ENCODE measurements around the gene CLEC4D. TPM values are rescaled to one million over a fixed set of nuclear protein-coding genes. Genes with fewer than 3 reads are reported as not detected.

CLEC4D gene
- total RNA-seq, 1 experiment from 2014 or later, result 0.42 TPM

DNA sequence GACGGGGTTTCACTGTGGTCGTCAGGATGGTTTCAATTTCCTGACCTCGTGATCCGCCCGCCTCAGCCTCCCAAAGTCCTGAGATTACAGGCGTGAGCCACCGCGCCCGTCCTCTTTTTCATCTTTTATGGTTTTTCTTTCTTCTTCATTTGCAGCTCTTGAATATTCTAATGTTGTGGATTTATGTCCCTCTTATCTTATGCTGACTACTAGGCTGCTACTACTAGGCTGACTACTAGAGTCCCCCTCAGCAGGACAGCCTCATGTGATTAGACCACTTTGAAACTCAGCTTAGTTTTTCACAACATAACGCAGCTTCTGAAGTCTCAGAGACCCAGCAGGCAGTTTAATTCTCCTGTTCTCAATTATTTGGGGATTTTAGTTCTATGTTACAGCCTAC is 28.3 kb downstream of the CLEC4D start:
- Histone ChIP-seq H3K79me1 (ENCODE audit: insufficient read depth, low read depth, low read length, poor library complexity, severe bottlenecking) (no peaks in the 10 kb centered on the region), H3K23me2 (ENCODE audit: insufficient read length, low read depth, low read length, poor library complexity, severe bottlenecking) (no peaks in the 10 kb centered on the region), H3K23ac (ENCODE audit: insufficient read length, low read depth, low read length) (no peak overlapping the region), H4K8ac (replicated peaks; ENCODE audit: insufficient read length, low read depth, low read length) (no peak overlapping the region), H2BK5ac (ENCODE audit: insufficient read length, low read length) (no peak overlapping the region), H3K56ac (ENCODE audit: insufficient read length, low read depth, low read length) (no peak overlapping the region), H2BK20ac (ENCODE audit: low read depth, low read length, poor library complexity, severe bottlenecking) (no peak overlapping the region), H3K9me3 (ENCODE audit: control insufficient read depth, low read depth, low read length) (no peaks in the 10 kb centered on the region), H4K91ac (ENCODE audit: insufficient read length, low read depth, low read length) (no peak overlapping the region), H3K4me1 (ENCODE audit: insufficient read depth, low read length) (no peaks in the 10 kb centered on the region), H2BK12ac (ENCODE audit: insufficient read length, low read depth, low read length) (no peak overlapping the region), H2BK15ac (ENCODE audit: low read depth, low read length) (no peak overlapping the region), H2AFZ (ENCODE audit: low read length) (no peak overlapping the region), H3K14ac (ENCODE audit: insufficient read depth, low read length) (no peak overlapping the region), H3T11ph (ENCODE audit: low read length) (no peak overlapping the region), H3K18ac (ENCODE audit: insufficient read length, low read depth, low read length) (no peak overlapping the region), H3K27ac (ENCODE audit: insufficient read length, low read depth, low read length) (no peak overlapping the region), H3K79me2 (ENCODE audit: insufficient read depth, low read length) (no peaks in the 10 kb centered on the region), H2AK5ac (ENCODE audit: insufficient read length, low read length) (no peak overlapping the region), H4K20me1 (ENCODE audit: control insufficient read depth, insufficient read depth, insufficient read length) (no peaks in the 10 kb centered on the region), H2BK120ac (ENCODE audit: low read depth, low read length, poor library complexity, severe bottlenecking) (no peak overlapping the region), H4K5ac (ENCODE audit: insufficient read length, low read depth, low read length) (no peak overlapping the region), H3K4me2 (ENCODE audit: insufficient read depth, insufficient read length, low read length) (no peak overlapping the region), H3K9ac (ENCODE audit: extremely low read depth, insufficient read length, low read length) (no peak overlapping the region), H3K27me3 (ENCODE audit: insufficient read depth, low read length) (no peaks in the 10 kb centered on the region), H3K4ac (ENCODE audit: low read depth, low read length) (no peak overlapping the region)
- H3K27me3 Mint-ChIP-seq (ENCODE audit: low read depth), result no peaks in the 10 kb centered on the region
- H3K4me1 Mint-ChIP-seq, result peaks cover 3 to 14% of the 10 kb centered on the region in 2 experiments; a peak in 2 of 4 replicates
- peaks cover 2 to 6% of the 10 kb centered on the region in 2 experiments for H3K9me3 Mint-ChIP-seq
- no CpG with 5 or more reads among the region's 10 CpGs for WGBS (ENCODE audit: extremely low coverage, insufficient read length, low lambda C conversion rate)
- H3K36me3 Mint-ChIP-seq (ENCODE audit: insufficient read depth in 1 of 3, low read depth in 3 of 3), result peaks cover 0 to 7% (median 4%) of the 10 kb centered on the region in 3 experiments; a peak in 3 of 7 replicates
- DNase-seq, result no peak
- no peak overlapping the region for H3K27ac Mint-ChIP-seq
- H3K4me3 Mint-ChIP-seq, result no peak overlapping the region
- TF ChIP-seq, protein P1, sequence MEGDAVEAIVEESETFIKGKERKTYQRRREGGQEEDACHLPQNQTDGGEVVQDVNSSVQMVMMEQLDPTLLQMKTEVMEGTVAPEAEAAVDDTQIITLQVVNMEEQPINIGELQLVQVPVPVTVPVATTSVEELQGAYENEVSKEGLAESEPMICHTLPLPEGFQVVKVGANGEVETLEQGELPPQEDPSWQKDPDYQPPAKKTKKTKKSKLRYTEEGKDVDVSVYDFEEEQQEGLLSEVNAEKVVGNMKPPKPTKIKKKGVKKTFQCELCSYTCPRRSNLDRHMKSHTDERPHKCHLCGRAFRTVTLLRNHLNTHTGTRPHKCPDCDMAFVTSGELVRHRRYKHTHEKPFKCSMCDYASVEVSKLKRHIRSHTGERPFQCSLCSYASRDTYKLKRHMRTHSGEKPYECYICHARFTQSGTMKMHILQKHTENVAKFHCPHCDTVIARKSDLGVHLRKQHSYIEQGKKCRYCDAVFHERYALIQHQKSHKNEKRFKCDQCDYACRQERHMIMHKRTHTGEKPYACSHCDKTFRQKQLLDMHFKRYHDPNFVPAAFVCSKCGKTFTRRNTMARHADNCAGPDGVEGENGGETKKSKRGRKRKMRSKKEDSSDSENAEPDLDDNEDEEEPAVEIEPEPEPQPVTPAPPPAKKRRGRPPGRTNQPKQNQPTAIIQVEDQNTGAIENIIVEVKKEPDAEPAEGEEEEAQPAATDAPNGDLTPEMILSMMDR (conservative IDR thresholded peaks at IDR 0.05), result no peak
